GM04504 (cell line): ENCODE results near the gene VAC14.

Experiments
- DNase-seq: peaks from one replicate; pipeline ENCODE4 v3.0.0-alpha.2; 2012; ENCODE audit warnings: low read depth

VAC14 gene

GRCh38 chr16:70706948-70707465, 94.0 kb downstream of the VAC14 start:
- peak; percentile 96 for DNase-seq

GRCh38 chr16:70705056-70705455, 95.9 kb downstream of the VAC14 start:
- peak; percentile 43 for DNase-seq

GRCh38 chr16:70704586-70704985, 96.4 kb downstream of the VAC14 start:
- DNase-seq = peak; percentile 51

- no peak for DNase-seq
These were observed 97.0 kb downstream of the VAC14 start for GRCh38 chr16:70703835-70704381.

- DNase-seq = peak; percentile 96
These were observed 97.7 kb downstream of the VAC14 start for GRCh38 chr16:70703041-70703834.

GRCh38 chr16:70702624-70703023, 98.3 kb downstream of the VAC14 start:
- DNase-seq = no peak

- DNase-seq = no peak
These were observed 99.0 kb downstream of the VAC14 start for GRCh38 chr16:70701998-70702397.

- no peak for DNase-seq
These were observed 99.4 kb downstream of the VAC14 start for GRCh38 chr16:70701596-70701995.

- no peak for DNase-seq
These were observed 99.9 kb downstream of the VAC14 start for GRCh38 chr16:70701036-70701435.

GRCh38 chr16:70700101-70701020, 100.6 kb downstream of the VAC14 start:
- no peak for DNase-seq

- DNase-seq = no peak
These were observed 101.3 kb downstream of the VAC14 start for GRCh38 chr16:70699696-70700095.

- no peak for DNase-seq
These were observed 102.1 kb downstream of the VAC14 start for GRCh38 chr16:70698901-70699300.

GRCh38 chr16:70697594-70698170, 103.3 kb downstream of the VAC14 start:
- no peak for DNase-seq

GRCh38 chr16:70696952-70697593, 103.9 kb downstream of the VAC14 start:
- DNase-seq = no peak

GRCh38 chr16:70696355-70696754, 104.6 kb downstream of the VAC14 start:
- no peak for DNase-seq

GRCh38 chr16:70695331-70696070, 105.5 kb downstream of the VAC14 start:
- no peak for DNase-seq

GRCh38 chr16:70694868-70695218, 106.1 kb downstream of the VAC14 start:
- DNase-seq = no peak

GRCh38 chr16:70694088-70694867, 106.7 kb downstream of the VAC14 start:
- DNase-seq = peak; percentile 83

GRCh38 chr16:70692873-70693671, 107.9 kb downstream of the VAC14 start:
- DNase-seq = no peak
